Activated naive CD8-positive, alpha-beta T cell treated with anti-CD3 and anti-CD28 coated beads, Interleukin-2, amount 10 ng/mL, durations not matched to agents 7 days and 5 days (primary cell): ENCODE measurements around the gene HS3ST4. TPM values are rescaled to one million over a fixed set of nuclear protein-coding genes. Genes with fewer than 3 reads are reported as not detected.

ENCODE experiments used
- ATAC-seq: fragments of 150-1000 bp; cut with Tn5 transposase; one replicate; pipeline ENCODE4 v1.10.0; 2021; ENCODE audit warnings: low read depth, moderate library complexity
- POLR2A ChIA-PET: fragments of 350-600 bp; sonication (Branson Sonifier 250); formaldehyde crosslinking; loops from one replicate; lab custom pipeline; 2021; ENCODE audit warnings: antibody characterized with exemption; lab: Charles Lee
- DNase-seq: peaks from one replicate; pipeline ENCODE4 v3.0.0; 2021
- H3K27ac Mint-ChIP-seq: one replicate; pipeline ENCODE4 v1.8.0; 2022; ENCODE audit warnings: mild to moderate bottlenecking, mixed read lengths
- H3K27me3 Mint-ChIP-seq: one replicate; pipeline ENCODE4 v1.8.0; 2022; ENCODE audit warnings: mild to moderate bottlenecking, moderate library complexity, mixed read lengths
- H3K36me3 Mint-ChIP-seq: one replicate; pipeline ENCODE4 v1.8.0; 2021; ENCODE audit warnings: mild to moderate bottlenecking, mixed read lengths
- H3K4me1 Mint-ChIP-seq: one replicate; pipeline ENCODE4 v1.8.0; 2021; ENCODE audit warnings: mixed read lengths
- H3K4me3 Mint-ChIP-seq: one replicate; pipeline ENCODE4 v1.8.0; 2022; ENCODE audit warnings: mild to moderate bottlenecking, moderate library complexity, mixed read lengths
- H3K9me3 Mint-ChIP-seq: one replicate; pipeline ENCODE4 v1.8.0; 2021; ENCODE audit warnings: mixed read lengths
- total RNA-seq, 2 experiments: library from RNA; stranded (reverse); gene quantifications; one replicate each; pipeline ENCODE4 v1.2.3, GENCODE V29; 2021

HS3ST4 gene
- total RNA-seq, 2 experiments from 2014 or later = not detected

DNA sequence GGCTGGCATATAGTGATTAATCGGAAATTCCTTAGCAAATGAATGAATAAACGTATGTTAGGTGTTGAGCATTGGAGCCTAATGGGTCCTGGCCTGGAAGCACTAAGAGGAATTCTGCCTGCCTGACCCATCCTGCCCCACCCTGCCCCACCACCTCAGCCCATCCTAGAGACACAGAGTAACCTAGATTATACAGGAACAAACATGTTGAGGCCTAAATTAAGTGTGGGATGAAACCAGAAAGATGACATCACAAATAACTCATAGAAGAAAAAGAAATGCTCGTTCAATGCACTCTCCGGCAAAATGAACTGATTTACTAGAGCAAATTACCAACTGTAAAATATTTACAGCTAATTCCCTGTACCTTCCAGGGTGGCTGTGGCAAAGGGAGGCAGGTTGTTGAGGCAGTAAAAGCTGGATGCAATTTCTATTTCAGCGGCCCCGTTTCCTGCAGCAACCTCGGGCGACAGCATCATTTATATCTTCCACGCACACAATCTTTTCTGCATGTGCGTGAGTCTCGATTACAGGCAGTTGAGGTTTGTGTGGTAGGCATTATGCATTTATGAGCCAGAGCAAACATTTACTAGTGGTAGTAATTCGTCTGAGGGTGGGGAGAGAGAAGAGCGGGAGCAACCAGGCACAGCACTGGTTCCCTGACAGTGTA is 417.2 kb downstream of the HS3ST4 start:
- H3K36me3 Mint-ChIP-seq = no peaks in the 10 kb centered on the region
- no peak overlapping the region for H3K27ac Mint-ChIP-seq
- POLR2A ChIA-PET = no interaction called here
- H3K4me3 Mint-ChIP-seq = no peak overlapping the region
- no peaks in the 10 kb centered on the region for H3K4me1 Mint-ChIP-seq
- peaks cover 6% of the 10 kb centered on the region for H3K27me3 Mint-ChIP-seq
- DNase-seq (no peak), ATAC-seq (no peak)
- peaks cover 3% of the 10 kb centered on the region for H3K9me3 Mint-ChIP-seq

DNA sequence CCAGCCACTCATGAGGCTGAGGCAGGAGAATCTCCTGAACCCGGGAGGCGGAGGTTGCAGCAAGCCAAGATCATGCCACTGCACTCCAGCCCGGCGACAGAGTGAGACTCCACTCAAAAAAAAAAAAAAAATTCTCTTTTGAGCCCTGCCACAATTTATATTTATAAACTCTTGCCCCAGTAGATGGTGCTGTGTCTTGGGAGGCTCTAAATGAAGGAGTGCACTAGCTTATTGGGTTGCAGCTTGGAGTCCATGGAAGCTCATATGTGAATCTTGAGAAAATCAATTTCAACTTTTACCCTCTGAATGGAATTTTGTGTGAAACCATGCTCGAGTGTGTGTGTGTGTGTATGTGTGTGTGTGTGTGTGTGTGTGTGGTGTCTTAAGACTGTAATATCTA is 420.1 kb downstream of the HS3ST4 start:
- Mint-ChIP-seq H3K27ac (no peak overlapping the region), H3K27me3 (peaks cover 6% of the 10 kb centered on the region), H3K4me1 (no peaks in the 10 kb centered on the region), H3K36me3 (no peaks in the 10 kb centered on the region), H3K9me3 (no peaks in the 10 kb centered on the region), H3K4me3 (no peak overlapping the region)
- POLR2A ChIA-PET = no interaction called here
- ATAC-seq = no peak
- DNase-seq = no peak

DNA sequence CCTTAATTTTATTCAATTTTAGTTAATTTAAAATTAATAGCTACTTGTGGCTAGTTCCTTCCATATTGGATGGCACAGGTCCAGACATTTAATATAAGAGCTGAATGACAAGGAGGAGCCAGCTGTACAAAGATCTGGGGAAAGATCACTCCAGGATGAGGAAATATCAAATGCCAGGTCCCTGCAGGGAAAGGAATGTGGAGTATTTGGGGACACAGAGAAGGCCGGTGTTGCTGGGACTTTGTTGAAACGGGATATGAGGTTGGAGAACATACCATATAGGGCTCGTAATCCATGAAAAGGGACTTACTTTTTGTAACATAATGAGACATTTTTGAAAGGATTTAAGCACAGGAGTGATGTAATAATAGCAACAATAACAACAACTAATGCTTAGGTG is 426.8 kb downstream of the HS3ST4 start:
- Mint-ChIP-seq H3K4me1 (no peaks in the 10 kb centered on the region), H3K4me3 (no peak overlapping the region), H3K27ac (no peak overlapping the region), H3K36me3 (no peaks in the 10 kb centered on the region), H3K9me3 (peaks cover 1% of the 10 kb centered on the region), H3K27me3 (no peaks in the 10 kb centered on the region)
- no peak for ATAC-seq
- POLR2A ChIA-PET = no interaction called here
- no peak for DNase-seq

DNA sequence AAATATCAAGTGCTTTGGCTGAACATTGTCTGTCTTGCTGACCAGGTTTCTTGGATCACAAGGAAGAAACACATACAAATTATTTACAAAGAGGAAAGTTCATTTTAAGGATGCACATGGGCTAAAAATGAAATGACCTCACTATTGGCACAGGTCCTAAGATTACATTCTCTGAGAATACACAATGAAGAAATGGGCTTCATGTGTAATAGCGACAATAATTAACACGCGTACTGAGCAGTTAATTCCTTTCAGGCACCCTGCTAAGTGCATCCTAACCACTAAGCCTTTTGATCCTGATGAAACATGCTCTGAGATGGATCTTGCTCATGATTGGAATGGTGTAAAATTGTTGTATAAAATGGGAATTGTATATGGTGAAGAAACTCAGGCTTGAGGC is 429.0 kb downstream of the HS3ST4 start:
- no peak for ATAC-seq
- peaks cover 1% of the 10 kb centered on the region for H3K9me3 Mint-ChIP-seq
- no peak overlapping the region for H3K4me3 Mint-ChIP-seq
- no peak for DNase-seq
- H3K36me3 Mint-ChIP-seq = no peaks in the 10 kb centered on the region
- H3K27ac Mint-ChIP-seq = no peak overlapping the region
- no peaks in the 10 kb centered on the region for H3K4me1 Mint-ChIP-seq
- no peaks in the 10 kb centered on the region for H3K27me3 Mint-ChIP-seq
- POLR2A ChIA-PET = no interaction called here

DNA sequence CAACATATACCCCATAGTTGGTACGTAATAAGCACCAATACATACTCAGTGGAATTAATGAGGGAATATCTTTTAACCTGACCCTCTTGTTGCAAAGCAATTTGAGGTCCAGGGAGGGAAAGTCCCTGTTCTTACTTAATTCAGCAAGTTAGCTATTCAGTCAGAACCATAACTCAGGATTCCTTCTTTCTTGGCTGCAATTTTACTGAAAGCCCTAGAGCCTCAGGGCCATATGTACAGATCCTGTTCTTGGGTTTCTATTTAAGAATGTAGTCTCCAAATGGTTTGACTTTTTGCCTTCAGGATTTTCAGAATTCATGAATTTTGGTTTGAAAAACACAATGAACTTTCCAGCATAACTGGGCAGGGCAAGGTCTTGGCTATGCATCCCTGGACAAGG is 436.5 kb downstream of the HS3ST4 start:
- DNase-seq (no peak), ATAC-seq (no peak)
- H3K4me3 Mint-ChIP-seq = no peak overlapping the region
- H3K36me3 Mint-ChIP-seq = no peaks in the 10 kb centered on the region
- peaks cover 4% of the 10 kb centered on the region for H3K27me3 Mint-ChIP-seq
- no peak overlapping the region for H3K27ac Mint-ChIP-seq
- H3K9me3 Mint-ChIP-seq = no peaks in the 10 kb centered on the region
- no peaks in the 10 kb centered on the region for H3K4me1 Mint-ChIP-seq
- POLR2A ChIA-PET = no interaction called here

DNA sequence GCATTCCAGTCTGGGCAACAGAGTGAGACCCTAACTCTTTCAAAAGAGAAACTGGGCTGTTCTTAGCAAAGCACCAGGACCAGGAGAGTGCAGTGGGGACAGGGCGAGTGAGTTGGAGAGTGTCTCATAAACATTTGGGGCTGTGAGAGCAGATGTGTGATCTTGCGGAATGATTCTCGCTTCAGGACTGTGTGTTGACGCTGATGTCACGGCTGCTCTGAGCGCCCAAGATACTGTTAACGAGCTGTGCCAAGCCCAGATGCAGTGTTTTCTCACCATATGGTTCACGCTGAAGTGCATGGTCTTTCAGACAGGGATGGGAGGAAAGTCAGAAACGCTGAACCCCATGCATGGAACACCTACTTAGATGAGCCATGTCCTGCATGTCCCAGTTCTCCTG is 438.2 kb downstream of the HS3ST4 start:
- ATAC-seq (no peak), DNase-seq (no peak)
- Mint-ChIP-seq H3K4me1 (no peaks in the 10 kb centered on the region), H3K36me3 (no peaks in the 10 kb centered on the region), H3K27ac (no peak overlapping the region), H3K27me3 (peaks cover 4% of the 10 kb centered on the region), H3K4me3 (no peak overlapping the region), H3K9me3 (no peaks in the 10 kb centered on the region)
- POLR2A ChIA-PET = no interaction called here

DNA sequence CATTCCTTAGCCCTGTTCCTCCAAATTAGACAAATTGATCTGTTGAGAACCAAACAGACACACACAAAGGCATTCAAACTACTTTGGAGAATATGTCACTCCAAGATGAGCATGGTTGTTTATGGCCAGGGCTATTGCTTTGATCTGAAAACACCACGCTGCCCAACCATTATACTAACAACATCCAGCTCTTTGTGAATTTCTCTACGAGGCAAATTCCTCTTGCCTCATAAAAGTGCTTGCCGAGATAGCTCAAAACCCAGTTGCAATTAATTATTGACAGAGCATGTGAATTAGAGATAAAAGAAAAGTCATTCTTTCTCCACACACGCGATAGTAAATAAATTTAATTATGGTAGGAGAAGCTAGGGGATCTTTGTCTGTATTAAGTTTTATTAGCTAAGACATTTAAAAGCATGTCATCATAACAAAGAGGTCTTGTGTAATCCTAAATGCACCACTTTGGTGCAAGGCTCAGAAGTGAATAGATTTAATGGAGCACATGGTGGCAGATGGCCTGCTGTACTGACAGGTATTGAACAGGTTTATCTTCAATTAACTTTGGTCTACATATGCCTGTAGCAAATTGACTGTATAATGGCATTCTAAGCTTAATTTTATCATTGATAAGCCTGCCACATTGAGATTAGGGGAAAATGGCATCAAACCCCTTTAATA is 441.8 kb downstream of the HS3ST4 start:
- POLR2A ChIA-PET = no interaction called here
- Mint-ChIP-seq H3K27me3 (peaks cover 4% of the 10 kb centered on the region), H3K4me1 (no peaks in the 10 kb centered on the region), H3K36me3 (no peaks in the 10 kb centered on the region), H3K9me3 (no peaks in the 10 kb centered on the region), H3K4me3 (no peak overlapping the region), H3K27ac (no peak overlapping the region)
- DNase-seq (no peak), ATAC-seq (no peak)

DNA sequence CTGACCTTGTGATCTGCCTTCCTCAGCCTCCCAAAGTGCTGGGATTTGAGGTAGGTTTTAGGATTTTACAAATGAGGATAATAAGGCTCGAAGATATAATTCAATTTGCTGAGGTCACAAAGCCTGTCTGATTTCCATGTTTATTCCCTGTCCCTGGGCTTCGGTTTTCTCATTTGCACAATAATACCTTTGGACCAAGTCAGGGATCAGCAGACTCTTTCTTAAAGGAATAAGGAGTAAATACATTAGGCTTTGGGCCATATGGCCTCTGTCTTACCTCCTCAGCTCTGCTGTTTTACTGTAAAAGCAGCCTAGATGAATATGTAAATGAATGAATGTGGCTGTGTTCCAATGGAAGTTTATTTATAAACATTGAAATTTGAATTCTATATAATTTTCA is 442.8 kb downstream of the HS3ST4 start:
- H3K9me3 Mint-ChIP-seq = no peaks in the 10 kb centered on the region
- H3K36me3 Mint-ChIP-seq = no peaks in the 10 kb centered on the region
- POLR2A ChIA-PET = no interaction called here

DNA sequence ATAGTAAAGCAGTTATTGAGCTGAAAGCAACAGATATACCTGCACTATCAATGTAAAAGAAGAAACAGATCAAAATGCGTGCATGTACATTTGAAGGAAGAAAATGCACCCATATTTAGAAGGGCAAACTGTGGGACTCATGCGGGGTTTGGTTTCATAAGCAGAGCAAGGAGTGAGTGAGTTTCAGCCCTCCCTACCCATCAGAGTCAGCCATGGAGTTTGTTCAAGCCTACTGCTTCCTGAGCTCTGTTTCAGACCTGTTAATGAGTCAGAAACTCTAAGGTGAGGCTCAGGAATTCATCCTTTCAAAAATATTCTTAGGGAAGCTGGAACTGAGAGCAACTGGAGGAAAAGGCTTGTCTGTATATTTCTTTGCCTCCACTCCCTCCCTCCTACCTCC is 446.2 kb downstream of the HS3ST4 start:
- POLR2A ChIA-PET = no interaction called here
- H3K36me3 Mint-ChIP-seq = no peaks in the 10 kb centered on the region
- H3K4me3 Mint-ChIP-seq = no peak overlapping the region
- ATAC-seq = no peak
- peaks cover 2% of the 10 kb centered on the region for H3K27me3 Mint-ChIP-seq
- no peaks in the 10 kb centered on the region for H3K9me3 Mint-ChIP-seq
- H3K27ac Mint-ChIP-seq = no peak overlapping the region
- H3K4me1 Mint-ChIP-seq = no peaks in the 10 kb centered on the region
- DNase-seq = no peak

More for the DNA sequence above, 442.8 kb downstream of the HS3ST4 start:
- Mint-ChIP-seq H3K27me3 (peaks cover 4% of the 10 kb centered on the region), H3K4me3 (no peak overlapping the region), H3K4me1 (no peaks in the 10 kb centered on the region), H3K27ac (no peak overlapping the region)
- ATAC-seq (no peak), DNase-seq (no peak)

DNA sequence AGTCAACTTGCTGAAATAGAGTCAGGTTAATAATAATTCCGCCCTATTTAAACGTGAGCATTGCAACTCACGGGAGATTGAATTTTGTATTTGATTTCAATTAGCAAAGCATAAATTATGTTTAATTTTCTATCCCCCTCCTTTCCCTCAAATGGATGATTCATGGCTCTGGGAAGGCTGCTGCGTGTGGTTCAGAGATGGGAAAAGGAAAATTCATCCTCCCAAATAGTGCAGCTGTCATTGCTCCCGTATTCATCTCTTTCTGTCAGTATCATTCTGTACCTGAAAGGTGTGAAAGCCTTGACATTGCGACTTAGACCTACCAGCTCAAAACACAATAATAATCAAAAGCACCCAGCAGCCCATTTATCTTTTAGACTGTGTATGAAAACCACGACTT is 447.3 kb downstream of the HS3ST4 start:
- H3K27ac Mint-ChIP-seq = no peak overlapping the region
- H3K4me1 Mint-ChIP-seq = no peaks in the 10 kb centered on the region
- no peak for ATAC-seq
- POLR2A ChIA-PET = no interaction called here
- no peaks in the 10 kb centered on the region for H3K36me3 Mint-ChIP-seq
- no peak overlapping the region for H3K4me3 Mint-ChIP-seq
- no peaks in the 10 kb centered on the region for H3K27me3 Mint-ChIP-seq
- no peak for DNase-seq
- no peaks in the 10 kb centered on the region for H3K9me3 Mint-ChIP-seq

DNA sequence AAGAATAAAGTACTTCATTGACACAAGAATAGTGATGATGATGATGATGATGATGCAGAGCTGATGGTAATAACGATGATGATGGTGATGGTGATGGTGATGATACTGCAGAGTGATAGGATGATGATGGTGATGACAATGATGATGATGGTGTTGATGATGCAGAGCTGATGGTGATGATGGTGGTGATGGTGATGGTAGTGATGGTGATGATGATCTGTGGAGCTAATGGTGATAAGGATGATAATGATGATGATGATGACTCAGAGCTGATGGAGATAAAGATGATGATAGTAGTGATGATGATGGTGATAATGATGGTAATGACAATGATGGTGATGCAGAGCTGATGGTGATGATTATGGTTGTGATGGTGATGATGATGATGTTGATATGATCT is 448.1 kb downstream of the HS3ST4 start:
- POLR2A ChIA-PET = no interaction called here
- no peak overlapping the region for H3K4me3 Mint-ChIP-seq
- H3K27me3 Mint-ChIP-seq = no peaks in the 10 kb centered on the region
- no peaks in the 10 kb centered on the region for H3K4me1 Mint-ChIP-seq
- H3K9me3 Mint-ChIP-seq = no peaks in the 10 kb centered on the region
- no peak for ATAC-seq
- H3K36me3 Mint-ChIP-seq = no peaks in the 10 kb centered on the region
- no peak for DNase-seq
- H3K27ac Mint-ChIP-seq = no peak overlapping the region

DNA sequence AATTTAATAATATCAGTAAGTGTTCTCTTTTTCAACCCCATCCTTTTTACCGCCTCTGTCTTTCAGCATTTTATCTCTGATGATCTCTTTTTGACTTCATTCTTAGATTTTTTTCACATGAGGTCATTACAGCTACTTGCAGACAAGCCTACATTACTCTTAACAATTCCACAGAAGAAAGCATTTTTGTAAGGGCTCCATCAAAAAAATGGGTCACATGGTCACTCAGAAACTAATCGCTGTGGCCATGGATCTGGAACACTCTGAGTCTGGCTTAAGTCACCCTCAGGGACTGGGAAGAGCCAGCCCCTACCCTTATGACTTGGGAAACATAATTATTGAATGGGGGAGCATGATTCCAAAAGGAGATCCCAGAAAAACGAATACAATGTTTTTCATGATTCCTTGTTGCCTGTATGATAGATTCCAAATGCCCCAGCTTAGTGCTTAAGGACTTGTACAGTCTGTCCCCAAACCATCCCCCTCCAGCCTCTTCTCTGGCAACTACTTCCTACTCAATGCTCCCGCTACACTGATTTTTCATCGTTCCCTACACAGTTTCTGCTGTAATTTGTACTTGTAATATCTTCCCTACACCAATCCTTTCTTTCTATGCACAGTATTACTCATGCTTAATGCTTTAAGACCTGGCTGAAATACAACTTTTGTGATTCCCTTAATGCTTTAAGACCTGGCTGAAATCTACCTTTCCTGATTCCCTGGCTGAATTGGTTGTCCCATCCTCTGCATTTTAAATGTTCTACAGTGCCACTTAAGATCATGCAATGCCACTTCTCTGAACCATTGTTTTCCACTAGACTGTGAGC is 457.8 kb downstream of the HS3ST4 start:
- DNase-seq = no peak
- Mint-ChIP-seq H3K4me3 (no peak overlapping the region), H3K27me3 (no peaks in the 10 kb centered on the region), H3K4me1 (no peaks in the 10 kb centered on the region), H3K9me3 (no peaks in the 10 kb centered on the region), H3K36me3 (no peaks in the 10 kb centered on the region), H3K27ac (no peak overlapping the region)
- POLR2A ChIA-PET = no interaction called here
- ATAC-seq = no peak

DNA sequence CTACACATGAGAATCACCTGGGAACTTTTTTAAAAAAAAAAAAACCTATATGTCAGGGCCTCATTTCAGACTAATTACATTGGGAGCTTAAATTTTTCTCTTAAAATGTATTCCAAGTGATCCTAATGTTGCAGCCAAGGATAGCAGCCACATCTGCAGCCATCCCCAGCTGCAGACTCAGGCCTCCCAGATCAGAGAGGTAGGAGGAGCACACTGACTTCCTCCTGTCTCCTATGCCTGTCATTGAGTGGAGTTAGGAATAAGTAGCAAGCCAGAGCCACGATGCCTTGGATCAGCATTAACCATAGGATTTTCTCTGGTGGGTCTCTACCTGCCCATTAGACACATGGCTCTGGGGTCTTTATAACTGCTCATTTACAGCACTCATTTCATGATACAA is 463.5 kb downstream of the HS3ST4 start:
- no peaks in the 10 kb centered on the region for H3K36me3 Mint-ChIP-seq
- H3K9me3 Mint-ChIP-seq = no peaks in the 10 kb centered on the region
- no peak overlapping the region for H3K4me3 Mint-ChIP-seq
- H3K4me1 Mint-ChIP-seq = no peaks in the 10 kb centered on the region
- H3K27ac Mint-ChIP-seq = no peak overlapping the region
- ATAC-seq = no peak
- POLR2A ChIA-PET = no interaction called here
- H3K27me3 Mint-ChIP-seq = no peaks in the 10 kb centered on the region
- no peak for DNase-seq

DNA sequence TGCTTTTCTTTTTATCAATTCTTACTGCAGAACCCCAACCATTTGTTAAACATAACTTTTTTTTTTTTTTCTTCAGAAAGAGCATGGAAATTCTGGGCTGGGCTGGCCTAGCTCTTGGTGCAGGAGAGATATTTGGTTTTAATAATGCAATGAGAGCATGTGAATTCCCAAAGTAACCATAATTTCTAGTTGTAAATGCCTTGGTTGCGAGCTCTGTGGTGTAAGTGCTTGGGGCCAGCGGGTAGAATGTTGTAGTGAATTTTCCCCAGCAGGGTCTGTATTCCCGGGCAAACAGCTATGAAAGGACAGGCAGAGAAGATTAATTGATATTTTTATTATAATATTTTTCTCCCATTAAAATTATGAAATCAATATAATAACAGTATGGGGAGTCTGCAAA is 465.6 kb downstream of the HS3ST4 start:
- no peaks in the 10 kb centered on the region for H3K27me3 Mint-ChIP-seq
- POLR2A ChIA-PET = no interaction called here
- ATAC-seq = no peak
- no peaks in the 10 kb centered on the region for H3K4me1 Mint-ChIP-seq
- H3K4me3 Mint-ChIP-seq = no peak overlapping the region
- no peaks in the 10 kb centered on the region for H3K36me3 Mint-ChIP-seq
- H3K9me3 Mint-ChIP-seq = no peaks in the 10 kb centered on the region
- no peak for DNase-seq
- H3K27ac Mint-ChIP-seq = no peak overlapping the region
